H1 (cell line): ENCODE results near the gene SAXO1. TPM values are rescaled to one million over a fixed set of nuclear protein-coding genes. Genes with fewer than 3 reads are reported as not detected.

Source experiments
- CTCF ChIA-PET: fragments of 300-600 bp; sonication (Branson Sonifier 250); formaldehyde crosslinking; loops from one replicate; lab custom pipeline; 2021; ENCODE audit not compliant: partially characterized antibody; lab: Charles Lee
- POLR2A ChIA-PET: fragments of 300-600 bp; sonication (Branson Sonifier 250); formaldehyde crosslinking; loops from one replicate; lab custom pipeline; 2021; ENCODE audit warnings: inconsistent platforms; ENCODE audit not compliant: partially characterized antibody; lab: Charles Lee
- DNase-seq, 2 experiments: peaks; one replicate each; pipeline versions ENCODE4 v3.0.0 to v3.0.0-alpha.2; 2010 to 2022; ENCODE audit warnings: low spot score in 2 of 2, low read depth in 1 of 2, mixed read lengths in 1 of 2
- FAIRE-seq: peaks from 2 replicates; lab custom pipeline; 2011; peaks lifted over from hg19 to GRCh38; lab: Jason Lieb, UNC
- H2AFZ ChIP-seq: 2 replicates; pipeline ENCODE4 v1.8.1; 2012; ENCODE audit warnings: low read length, inconsistent platforms
- H2AK5ac ChIP-seq: 2 replicates; pipeline ENCODE4 v1.6.1; 2013; ENCODE audit warnings: low read depth, low read length
- H2BK120ac ChIP-seq: replicated peaks from 2 replicates; pipeline ENCODE3; 2013; ENCODE audit warnings: low read depth, low read length, inconsistent platforms
- H2BK12ac ChIP-seq: 2 replicates; pipeline ENCODE4 v1.6.1; 2013; ENCODE audit warnings: low read depth, low read length
- H2BK15ac ChIP-seq: 2 replicates; pipeline ENCODE4 v1.6.1; 2013; ENCODE audit warnings: low read length
- H2BK20ac ChIP-seq: 2 replicates; pipeline ENCODE4 v1.6.1; 2013; ENCODE audit warnings: low read length
- H2BK5ac ChIP-seq: 2 replicates; pipeline ENCODE4 v1.6.1; 2013; ENCODE audit warnings: low read depth, low read length
- H3K14ac ChIP-seq: 2 replicates; pipeline ENCODE4 v1.6.1; 2013; ENCODE audit warnings: inconsistent platforms; ENCODE audit not compliant: insufficient read length
- H3K18ac ChIP-seq: 2 replicates; pipeline ENCODE4 v1.6.1; 2013; ENCODE audit warnings: low read length; ENCODE audit errors: extremely low read depth
- H3K23ac ChIP-seq: 2 replicates; pipeline ENCODE4 v1.6.1; 2013; ENCODE audit warnings: inconsistent platforms; ENCODE audit not compliant: insufficient read length
- H3K23me2 ChIP-seq: 2 replicates; pipeline ENCODE4 v1.6.1; 2013; ENCODE audit warnings: low read depth, low read length
- H3K27ac ChIP-seq: 2 replicates; pipeline ENCODE4 v1.6.1; 2011; ENCODE audit warnings: low read depth, low read length, inconsistent platforms
- H3K27me3 ChIP-seq, 4 experiments: replicated peaks in 1 of 4; 1 replicate in 1 of 4; 2 replicates in 3 of 4; pipeline versions ENCODE4 v1.6.1 to v1.8.1; 2011 to 2013; ENCODE audit warnings: low read length in 3 of 4, mild to moderate bottlenecking in 3 of 4, inconsistent platforms in 2 of 4, mixed read lengths in 2 of 4, moderate library complexity in 1 of 4; ENCODE audit not compliant: control insufficient read depth in 3 of 4, insufficient read depth in 3 of 4; ENCODE audit errors: extremely low read depth in 1 of 4
- H3K36me3 ChIP-seq, 4 experiments: 2 replicates each; pipeline versions ENCODE4 v1.6.1 to v1.8.1; 2011 to 2013; ENCODE audit warnings: mild to moderate bottlenecking in 4 of 4, low read length in 3 of 4, moderate library complexity in 2 of 4, control low read depth in 1 of 4, inconsistent platforms in 1 of 4; ENCODE audit not compliant: insufficient read depth in 4 of 4, control insufficient read depth in 2 of 4
- H3K4ac ChIP-seq: replicated peaks from 2 replicates; pipeline ENCODE3; 2013; ENCODE audit warnings: low read length, low read depth, mixed read lengths, inconsistent platforms; ENCODE audit not compliant: insufficient read length
- H3K4me1 ChIP-seq, 4 experiments: replicated peaks in 1 of 4; 1 replicate in 1 of 4; 2 replicates in 3 of 4; pipeline versions ENCODE4 v1.6.1 to v1.8.1; 2011 to 2013; ENCODE audit warnings: low read length in 3 of 4, inconsistent platforms in 2 of 4, mixed read lengths in 1 of 4; ENCODE audit not compliant: insufficient read depth in 4 of 4, control insufficient read depth in 3 of 4
- H3K4me2 ChIP-seq, 2 experiments: 2 replicates each; pipeline versions ENCODE4 v1.6.1 to v1.8.1; 2011 to 2013; ENCODE audit warnings: low read depth in 2 of 2, low read length in 2 of 2, control low read depth in 1 of 2, inconsistent platforms in 1 of 2, mild to moderate bottlenecking in 1 of 2; ENCODE audit not compliant: insufficient read depth in 1 of 2
- H3K4me3 ChIP-seq, 4 experiments: fragments of 200-600, 300-600 bp in 1 of 4; sonication (generic), shearing (Covaris generic), sonication (Bioruptor Twin) in 1 of 4; 2 replicates each; pipeline versions ENCODE4 v1.5.1 to v1.8.1; 2011 to 2016; ENCODE audit warnings: low read length in 4 of 4, low read depth in 3 of 4, control low read depth in 2 of 4, inconsistent platforms in 2 of 4, mild to moderate bottlenecking in 2 of 4, mixed read lengths in 1 of 4, moderate library complexity in 1 of 4; ENCODE audit not compliant: insufficient read depth in 2 of 4; ENCODE audit errors: extremely low read depth in 1 of 4
- H3K56ac ChIP-seq: replicated peaks from 2 replicates; pipeline ENCODE3; 2013; ENCODE audit warnings: low read depth, mild to moderate bottlenecking, mixed read lengths, low read length, inconsistent platforms; ENCODE audit not compliant: insufficient read length
- H3K79me1 ChIP-seq: 2 replicates; pipeline ENCODE4 v1.6.1; 2013; ENCODE audit warnings: low read depth, low read length, control low read depth
- H3K79me2 ChIP-seq, 2 experiments: 2 replicates each; pipeline versions ENCODE4 v1.6.1 to v1.8.1; 2012 to 2013; ENCODE audit warnings: low read length in 2 of 2, mild to moderate bottlenecking in 2 of 2, inconsistent platforms in 1 of 2; ENCODE audit not compliant: insufficient read depth in 2 of 2, control insufficient read depth in 1 of 2
- H3K9ac ChIP-seq, 4 experiments: replicated peaks in 1 of 4; 1 replicate in 1 of 4; 2 replicates in 3 of 4; pipeline versions ENCODE4 v1.6.1 to v1.8.1; 2011 to 2013; ENCODE audit warnings: low read depth in 3 of 4, low read length in 3 of 4, control low read depth in 2 of 4, mild to moderate bottlenecking in 2 of 4, moderate library complexity in 2 of 4, inconsistent platforms in 1 of 4; ENCODE audit errors: extremely low read depth in 1 of 4
- H3K9me3 ChIP-seq, 2 experiments: 2 replicates each; pipeline versions ENCODE4 v1.6.1 to v1.8.1; 2012 to 2013; ENCODE audit warnings: mild to moderate bottlenecking in 2 of 2, moderate library complexity in 2 of 2, control low read depth in 1 of 2, inconsistent platforms in 1 of 2, low read depth in 1 of 2, low read length in 1 of 2, mixed read lengths in 1 of 2; ENCODE audit not compliant: insufficient read depth in 2 of 2
- H4K20me1 ChIP-seq, 2 experiments: replicated peaks in 1 of 2; 2 replicates each; pipeline versions ENCODE3 to v1.8.1; 2011 to 2013; ENCODE audit warnings: inconsistent platforms in 2 of 2, low read length in 2 of 2, mild to moderate bottlenecking in 1 of 2; ENCODE audit not compliant: insufficient read depth in 2 of 2, control insufficient read depth in 1 of 2
- H4K5ac ChIP-seq: 2 replicates; pipeline ENCODE4 v1.6.1; 2013; ENCODE audit warnings: low read length, low read depth, mixed read lengths, inconsistent platforms; ENCODE audit not compliant: insufficient read length
- H4K8ac ChIP-seq: 2 replicates; pipeline ENCODE4 v1.8.0; 2013; ENCODE audit warnings: mild to moderate bottlenecking, moderate library complexity, low read length, inconsistent platforms; ENCODE audit not compliant: insufficient read depth; ENCODE audit errors: extremely low read depth
- H4K91ac ChIP-seq: replicated peaks from 2 replicates; pipeline ENCODE3; 2013; ENCODE audit warnings: low read length, mixed read lengths, inconsistent platforms; ENCODE audit not compliant: insufficient read length
- ASH2L ChIP-seq: fragments of 200-600, 300-600 bp; sonication (generic); IDR thresholded peaks from one replicate; pipeline ENCODE4 v1.7.1; 2017; ENCODE audit warnings: low read length
- ATF3 ChIP-seq: IDR thresholded peaks from 2 replicates; pipeline ENCODE4 v1.6.1; 2011; ENCODE audit warnings: low read depth, mild to moderate bottlenecking, low read length; ENCODE audit not compliant: insufficient read depth
- GABPA ChIP-seq: IDR thresholded peaks from 2 replicates; pipeline ENCODE4 v1.6.1; 2011; ENCODE audit warnings: mild to moderate bottlenecking, low read length, moderate library complexity, borderline replicate concordance; ENCODE audit not compliant: insufficient read depth
- KDM4A ChIP-seq: IDR thresholded peaks from one replicate; pipeline ENCODE4 v1.7.1; 2012; ENCODE audit warnings: low read depth, mild to moderate bottlenecking, moderate library complexity, low read length, inconsistent platforms; ENCODE audit not compliant: severe bottlenecking
- POLR2AphosphoS5 ChIP-seq: IDR thresholded peaks from 2 replicates; pipeline ENCODE4 v1.6.1; 2011; ENCODE audit warnings: low read depth, low read length
- POU5F1 ChIP-seq: IDR thresholded peaks from 2 replicates; pipeline ENCODE4 v1.6.1; 2011; ENCODE audit warnings: low read depth, mild to moderate bottlenecking, low read length, moderate library complexity
- SAP30 ChIP-seq: fragments of 300-600 bp; sonication (generic); IDR thresholded peaks from 2 replicates; pipeline ENCODE4 v1.7.1; 2012; ENCODE audit warnings: low read length, moderate library complexity, mild to moderate bottlenecking, inconsistent platforms; ENCODE audit not compliant: insufficient read depth, insufficient replicate concordance
- SP2 ChIP-seq: IDR thresholded peaks from 2 replicates; pipeline ENCODE4 v1.6.1; 2012; ENCODE audit warnings: mild to moderate bottlenecking, low read length, inconsistent platforms
- YY1 ChIP-seq: IDR thresholded peaks from 2 replicates; pipeline ENCODE4 v1.6.1; 2011; ENCODE audit warnings: low read depth, mild to moderate bottlenecking, low read length
- ZNF274 ChIP-seq: IDR thresholded peaks from 2 replicates; pipeline ENCODE4 v1.7.0; 2012; ENCODE audit warnings: low read length, borderline replicate concordance; ENCODE audit errors: extremely low read depth
- WGBS, 2 experiments: shearing (Covaris generic) in 1 of 2; methylation state at CpG; one replicate each; pipeline versions ENCODE4 v1.1.6 to v1.1.7; 2013 to 2015; ENCODE audit warnings: low lambda C conversion rate in 2 of 2, mixed read lengths in 2 of 2, inconsistent platforms in 1 of 2, low coverage in 1 of 2, missing lambda C conversion rate in 1 of 2; ENCODE audit not compliant: insufficient replicate concordance in 2 of 2, insufficient coverage in 1 of 2, insufficient read length in 1 of 2; ENCODE audit errors: extremely low coverage in 1 of 2, missing lambda C conversion rate in 1 of 2; 5-methylcytosine and 5-hydroxymethylcytosine counted together
- polyA plus RNA-seq, 7 experiments: library from polyadenylated mRNA; depleted of rRNA in 3 of 7; stranded (reverse) in 5 of 7; unstranded in 2 of 7; fragments of >200 nt in 5 of 7; fragments of 200-250 nt in 2 of 7; gene quantifications; 1 replicate in 5 of 7; 2 replicates in 1 of 7; 4 replicates in 1 of 7; pipeline versions ENCODE4 v1.2.1 to v1.2.3, GENCODE V29; 2011 to 2013; ENCODE audit warnings: missing spikeins in 2 of 7, mixed read lengths in 2 of 7
- total RNA-seq: library from RNA; stranded (reverse); fragmentation: NEBNext Ultra II Directional; extraction: Animal tissue kit (Norgen Biotek cat#: 25700); gene quantifications from 2 replicates; pipeline ENCODE4 v1.2.1, GENCODE V29; 2021

SAXO1 gene
- total and polyA plus RNA-seq, 2 of the 8 experiments (the other 6 are each of a cell fraction or from before 2014, with no cell fraction given), result 0.11 to 0.20 TPM

- FAIRE-seq (peak; percentile 7), DNase-seq (peak; percentile 93 to 97)
- Histone ChIP-seq H3K27me3 (no peaks in the 10 kb centered on the region), H2BK20ac (no peak within 1 kb of the TSS), H3K18ac (peak within 1 kb of the TSS; percentile 80; the same call in 1 of the 2 replicates), H4K5ac (peak within 1 kb of the TSS; percentile 96), H4K91ac (peak within 1 kb of the TSS; percentile 50), H3K4me3 (peak within 1 kb of the TSS; percentile 76 to 92 (median 82)), H3K9me3 (no peaks in the 10 kb centered on the region; a peak in 1 of 4 replicates), H3K9ac (peak within 1 kb of the TSS; percentile 85 to 93 (median 86)), H3K23ac (no peak within 1 kb of the TSS), H2BK5ac (peak within 1 kb of the TSS; percentile 71), H3K4me1 (no peaks in the 10 kb centered on the region), H3K79me2 (peaks cover 0 to 10% of the 10 kb centered on the region in 2 experiments; a peak in 2 of 4 replicates), H3K4me2 (peak within 1 kb of the TSS; percentile 99 to 100), H3K27ac (peak within 1 kb of the TSS; percentile 93), H2AK5ac (no peak within 1 kb of the TSS), H3K23me2 (peaks cover 13% of the 10 kb centered on the region), H3K14ac (peak within 1 kb of the TSS; percentile 50), H2AFZ (peak within 1 kb of the TSS; percentile 68), H4K8ac (peak within 1 kb of the TSS; percentile 93), H3K79me1 (peaks cover 7% of the 10 kb centered on the region), H3K36me3 (no peaks in the 10 kb centered on the region), H3K4ac (peak within 1 kb of the TSS; percentile 88), H2BK12ac (no peak within 1 kb of the TSS), H3K56ac (peak within 1 kb of the TSS; percentile 97), H2BK15ac (no peak within 1 kb of the TSS), H4K20me1 (peaks cover 1 to 10% of the 10 kb centered on the region in 2 experiments), H2BK120ac (peak within 1 kb of the TSS; percentile 57)
- 1% methylated on average over 67 of the region's 82 CpGs; no CpG with 5 or more reads in 1 of the 2 experiments for WGBS, 2 experiments
- ChIA-PET POLR2A (interaction anchor here (1.0 to 1.9 kb wide), 9 partner anchors 12 to 346 kb away, joined by 3 to 12 read pairs (median 4); partner anchors contain the start of gene RPS6), CTCF (interaction anchor here (0.6 to 1.9 kb wide), 17 partner anchors 13 to 611 kb away, joined by 3 to 5 read pairs (median 3); partner anchors contain the start of gene SAXO1)
- no peak for TF ChIP-seq ZNF274
- no peak for TF ChIP-seq POU5F1
- peak; percentile 77 for TF ChIP-seq POLR2AphosphoS5
- TF ChIP-seq SAP30, result peak; percentile 80
- TF ChIP-seq YY1, result peak; percentile 82; the same call in 1 of the 2 replicates
- peak; percentile 33; the same call in 1 of the 2 replicates for TF ChIP-seq GABPA
- TF ChIP-seq SP2, result no peak
- no peak for TF ChIP-seq ATF3
- TF ChIP-seq KDM4A, result peak; percentile 79
- peak; percentile 88 for TF ChIP-seq ASH2L
These were observed 16.2 kb upstream of the SAXO1 start, which contains the start of gene RRAGA for GRCh38 chr9:19048966-19049916. TSS of gene RRAGA (plus strand) at chr9:19049427. CDS start at chr9:19049660, 233 bp downstream.
